ENCODE results near the gene POLDIP3. TPM values are rescaled to one million over a fixed set of nuclear protein-coding genes. Genes with fewer than 3 reads are reported as not detected.
"Not testable (repeated sequence)": the region's sequence is repeated elsewhere in the genome, so short reads cannot be mapped to it uniquely, and the experiment has no call there.

Gene POLDIP3
- total RNA-seq, 2 donors from 2014 or later, result 84.0 to 108 TPM

DNA sequence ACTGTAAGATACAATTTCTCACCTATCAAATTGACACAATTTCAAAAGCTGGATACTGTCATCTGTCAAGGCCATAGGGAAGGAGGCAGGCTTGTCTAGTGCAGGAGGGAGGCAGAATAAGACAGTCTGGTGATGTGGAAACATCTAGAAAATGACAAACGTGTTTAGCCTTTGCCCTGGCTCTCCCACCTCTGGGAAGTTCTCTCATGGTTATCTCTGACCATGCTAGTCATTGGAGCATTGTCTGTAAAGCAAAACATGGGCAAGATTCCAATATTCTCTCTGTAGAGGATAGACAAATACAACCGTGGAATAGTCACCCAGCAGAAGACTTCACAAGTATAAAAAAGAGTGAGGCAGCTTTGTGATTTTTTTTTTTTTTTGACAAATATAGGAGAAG is 70.0 kb downstream of the POLDIP3 start:
- Mint-ChIP-seq H3K4me1 (ENCODE audit: low read depth) (no peaks in the 10 kb centered on the region), H3K27ac (no peak overlapping the region), H3K36me3 (ENCODE audit: insufficient read depth in 2 of 2) (no peaks in the 10 kb centered on the region), H3K27me3 (ENCODE audit: low read depth) (no peaks in the 10 kb centered on the region), H3K4me3 (no peak overlapping the region), H3K9me3 (no peaks in the 10 kb centered on the region)
- DNase-seq, result no peak
- no peak for ATAC-seq (replicated peaks in 1 of 2)

- not testable (repeated sequence) for H3K9me3 Mint-ChIP-seq; H3K4me3 Mint-ChIP-seq; H3K36me3 Mint-ChIP-seq (ENCODE audit: insufficient read depth in 2 of 2); H3K27me3 Mint-ChIP-seq (ENCODE audit: low read depth); H3K27ac Mint-ChIP-seq
- ATAC-seq (replicated peaks in 1 of 2) (peak; percentile 80 to 81), DNase-seq (peak in 1 of 2 donors; percentile 6)
- peaks cover 16% of the 10 kb centered on the region for H3K4me1 Mint-ChIP-seq (ENCODE audit: low read depth)
These were observed 75.4 kb downstream of the POLDIP3 start for GRCh38 chr22:42539236-42539771.

- H3K27me3 Mint-ChIP-seq (ENCODE audit: low read depth); H3K9me3 Mint-ChIP-seq; H3K36me3 Mint-ChIP-seq (ENCODE audit: insufficient read depth in 2 of 2): not testable (repeated sequence)
- Mint-ChIP-seq H3K27ac (peak overlapping the region; percentile 54), H3K4me3 (peak overlapping the region; percentile 34 to 47), H3K4me1 (ENCODE audit: low read depth) (peaks cover 30% of the 10 kb centered on the region)
- ATAC-seq (replicated peaks in 1 of 2) (peak; percentile 70 to 81), DNase-seq (peak in 1 of 2 donors; percentile 9)
These were observed 77.4 kb downstream of the POLDIP3 start for GRCh38 chr22:42537199-42537831.

DNA sequence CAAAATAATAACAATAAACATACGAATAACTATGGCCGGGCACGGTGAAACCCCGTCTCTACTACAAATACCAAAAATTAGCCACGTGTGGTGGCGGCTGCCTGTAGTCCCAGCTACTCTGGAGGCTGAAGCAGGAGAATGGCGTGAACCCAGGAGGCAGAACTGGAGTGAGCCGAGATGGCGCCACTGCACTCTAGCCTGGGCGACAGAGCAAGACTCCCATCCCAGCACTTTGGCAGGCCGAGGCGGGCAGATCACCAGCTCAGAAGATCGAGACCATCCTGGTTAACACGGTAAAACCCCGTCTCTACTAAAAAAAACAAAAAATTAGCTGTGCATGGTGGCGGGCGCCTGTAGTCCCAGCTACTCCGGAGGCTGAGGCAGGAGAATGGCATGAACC is 78.0 kb downstream of the POLDIP3 start:
- H3K27ac Mint-ChIP-seq; ATAC-seq (replicated peaks in 1 of 2); H3K27me3 Mint-ChIP-seq (ENCODE audit: low read depth); H3K36me3 Mint-ChIP-seq (ENCODE audit: insufficient read depth in 2 of 2); H3K4me3 Mint-ChIP-seq; H3K9me3 Mint-ChIP-seq; DNase-seq: not testable (repeated sequence)
- H3K4me1 Mint-ChIP-seq (ENCODE audit: low read depth), result peaks cover 30% of the 10 kb centered on the region

DNA sequence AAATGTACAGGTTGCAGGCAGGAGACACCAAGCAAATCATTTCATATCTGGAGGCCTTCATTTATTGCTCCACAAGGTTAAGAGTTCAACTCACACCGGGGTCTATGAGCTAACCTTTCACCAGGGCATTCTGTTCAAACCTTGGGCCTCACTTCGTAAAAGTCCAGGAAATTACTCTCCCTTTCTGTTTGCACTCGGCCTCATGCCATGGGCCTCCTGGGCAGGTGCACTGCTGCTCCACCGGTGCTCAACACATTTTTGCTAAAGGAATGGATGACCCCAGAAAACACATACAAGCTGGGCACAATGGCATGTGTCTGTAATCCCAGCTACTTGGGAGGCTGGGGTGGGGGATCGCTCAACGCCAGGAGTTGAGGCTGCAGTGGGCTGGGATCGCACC is 78.5 kb downstream of the POLDIP3 start:
- Mint-ChIP-seq H3K4me1 (ENCODE audit: low read depth) (peaks cover 30% of the 10 kb centered on the region), H3K27me3 (ENCODE audit: low read depth) (no peaks in the 10 kb centered on the region), H3K27ac (no peak overlapping the region), H3K9me3 (no peaks in the 10 kb centered on the region), H3K4me3 (no peak overlapping the region), H3K36me3 (ENCODE audit: insufficient read depth in 2 of 2) (no peaks in the 10 kb centered on the region)
- DNase-seq (no peak), ATAC-seq (replicated peaks in 1 of 2) (no peak)

- H3K36me3 Mint-ChIP-seq (ENCODE audit: insufficient read depth in 2 of 2); ATAC-seq (replicated peaks in 1 of 2); H3K27me3 Mint-ChIP-seq (ENCODE audit: low read depth); H3K9me3 Mint-ChIP-seq; H3K27ac Mint-ChIP-seq; DNase-seq; H3K4me3 Mint-ChIP-seq: not testable (repeated sequence)
- H3K4me1 Mint-ChIP-seq (ENCODE audit: low read depth), result peaks cover 30% of the 10 kb centered on the region
These were observed 79.5 kb downstream of the POLDIP3 start for GRCh38 chr22:42535082-42535731.

Other genes with a start within 250 kb of the POLDIP3 start
- gene NFAM1, start 182.5 kb downstream of the POLDIP3 start, total RNA-seq, result under 1 TPM; 0.19 to 0.31 TPM
- 10 to 100 TPM; 32.5 to 35.9 TPM for gene RRP7A, start 95.1 kb downstream of the POLDIP3 start, total RNA-seq
- 1 to 10 TPM; 1.2 to 1.6 TPM for gene SERHL2, start 60.9 kb downstream of the POLDIP3 start, total RNA-seq
- gene ATP5MGL, start 25.7 kb upstream of the POLDIP3 start, total RNA-seq, result 1 to 10 TPM in 1 of 2 donors, under 1 TPM in 1; 0.31 to 1.2 TPM
- gene CYB5R3, start 34.5 kb upstream of the POLDIP3 start, total RNA-seq, result 10 to 100 TPM; 60.7 to 67.1 TPM
- under 1 TPM in 1 of 2 donors, not detected in 1; 0.46 TPM for gene A4GALT, start 106.0 kb upstream of the POLDIP3 start, total RNA-seq
- gene ARFGAP3, start 242.4 kb upstream of the POLDIP3 start, total RNA-seq, result 10 to 100 TPM; 38.0 to 46.3 TPM